ENCODE results near the gene ADIRF. TPM values are rescaled to one million over a fixed set of nuclear protein-coding genes. Genes with fewer than 3 reads are reported as not detected.

The ADIRF gene
- total RNA-seq, 1 donor from 2014 or later: 882 TPM

DNA sequence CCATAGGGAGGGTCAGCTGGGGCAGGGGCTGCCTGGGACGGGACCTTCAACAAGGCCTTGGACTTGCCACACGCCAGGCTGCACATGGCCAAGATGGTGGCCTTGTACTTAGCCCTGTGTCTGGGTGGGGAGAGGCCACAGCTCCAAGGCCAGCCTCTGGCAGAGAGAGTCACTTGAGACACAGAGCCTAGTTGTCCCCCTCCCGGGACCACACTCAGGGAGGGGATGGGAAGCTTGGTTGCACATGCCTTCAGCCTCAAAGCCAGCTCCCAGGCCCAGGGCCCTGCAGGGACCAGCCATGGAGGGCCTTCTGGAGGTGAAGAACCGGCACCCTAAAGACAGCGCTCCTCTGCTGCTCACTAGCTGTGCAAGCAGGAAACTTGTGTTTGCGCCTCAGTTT is 27.6 kb upstream of the ADIRF start:
- intact Hi-C loops (cut with DNase I): loop anchor here (5.0 kb wide), 1 partner anchor 117 kb away; no protein-coding TSS in a partner anchor
- no peak overlapping the region for H3K4me3 ChIP-seq

DNA sequence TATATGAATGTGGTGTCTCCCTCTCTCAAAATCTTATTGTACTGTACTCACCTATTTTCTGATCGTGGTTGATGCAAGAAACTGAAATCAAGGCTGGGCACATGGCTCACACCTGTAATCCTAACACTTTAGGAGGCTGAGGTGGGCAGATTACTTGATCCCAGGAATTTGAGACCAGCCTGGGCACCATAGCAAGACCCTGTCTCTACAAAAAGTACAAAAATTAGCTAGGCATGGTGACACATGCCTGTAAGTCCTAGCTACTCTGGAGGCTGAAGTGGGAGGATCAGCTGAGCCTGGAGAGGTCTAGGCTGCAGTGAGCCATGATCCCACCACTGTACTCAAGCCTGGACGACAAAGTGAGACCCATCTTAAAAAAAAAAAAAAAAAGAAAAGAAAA is 26.9 kb upstream of the ADIRF start:
- TF ChIP-seq, protein P1, sequence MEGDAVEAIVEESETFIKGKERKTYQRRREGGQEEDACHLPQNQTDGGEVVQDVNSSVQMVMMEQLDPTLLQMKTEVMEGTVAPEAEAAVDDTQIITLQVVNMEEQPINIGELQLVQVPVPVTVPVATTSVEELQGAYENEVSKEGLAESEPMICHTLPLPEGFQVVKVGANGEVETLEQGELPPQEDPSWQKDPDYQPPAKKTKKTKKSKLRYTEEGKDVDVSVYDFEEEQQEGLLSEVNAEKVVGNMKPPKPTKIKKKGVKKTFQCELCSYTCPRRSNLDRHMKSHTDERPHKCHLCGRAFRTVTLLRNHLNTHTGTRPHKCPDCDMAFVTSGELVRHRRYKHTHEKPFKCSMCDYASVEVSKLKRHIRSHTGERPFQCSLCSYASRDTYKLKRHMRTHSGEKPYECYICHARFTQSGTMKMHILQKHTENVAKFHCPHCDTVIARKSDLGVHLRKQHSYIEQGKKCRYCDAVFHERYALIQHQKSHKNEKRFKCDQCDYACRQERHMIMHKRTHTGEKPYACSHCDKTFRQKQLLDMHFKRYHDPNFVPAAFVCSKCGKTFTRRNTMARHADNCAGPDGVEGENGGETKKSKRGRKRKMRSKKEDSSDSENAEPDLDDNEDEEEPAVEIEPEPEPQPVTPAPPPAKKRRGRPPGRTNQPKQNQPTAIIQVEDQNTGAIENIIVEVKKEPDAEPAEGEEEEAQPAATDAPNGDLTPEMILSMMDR (IDR thresholded peaks at IDR 0.05): no peak
- H3K9me3 ChIP-seq: no peaks in the 10 kb centered on the region
- H3K27ac ChIP-seq: no peak overlapping the region
- no peaks in the 10 kb centered on the region for H3K27me3 ChIP-seq
- peak in 1 of 2 donors; percentile 31 for DNase-seq (ENCODE audit: low spot score in 2 of 2)
- H3K36me3 ChIP-seq: peaks cover 0 to 3% of the 10 kb centered on the region in 2 donors
- intact Hi-C loops (cut with DNase I): loop anchor here (5.0 kb wide), 1 partner anchor 116 kb away; no protein-coding TSS in a partner anchor
- H3K4me1 ChIP-seq: peaks cover 7 to 31% of the 10 kb centered on the region in 2 donors
- H3K4me3 ChIP-seq: no peak overlapping the region

More for the DNA sequence above, 27.6 kb upstream of the ADIRF start:
- Histone ChIP-seq H3K36me3 (peaks cover 0 to 5% of the 10 kb centered on the region in 2 donors), H3K27me3 (no peaks in the 10 kb centered on the region), H3K9me3 (no peaks in the 10 kb centered on the region), H3K4me1 (peaks cover 4 to 24% of the 10 kb centered on the region in 2 donors), H3K27ac (no peak overlapping the region)
- TF ChIP-seq, protein P1 (IDR thresholded peaks at IDR 0.05): no peak
- DNase-seq (ENCODE audit: low spot score in 2 of 2): peak in 1 of 2 donors; percentile 59

DNA sequence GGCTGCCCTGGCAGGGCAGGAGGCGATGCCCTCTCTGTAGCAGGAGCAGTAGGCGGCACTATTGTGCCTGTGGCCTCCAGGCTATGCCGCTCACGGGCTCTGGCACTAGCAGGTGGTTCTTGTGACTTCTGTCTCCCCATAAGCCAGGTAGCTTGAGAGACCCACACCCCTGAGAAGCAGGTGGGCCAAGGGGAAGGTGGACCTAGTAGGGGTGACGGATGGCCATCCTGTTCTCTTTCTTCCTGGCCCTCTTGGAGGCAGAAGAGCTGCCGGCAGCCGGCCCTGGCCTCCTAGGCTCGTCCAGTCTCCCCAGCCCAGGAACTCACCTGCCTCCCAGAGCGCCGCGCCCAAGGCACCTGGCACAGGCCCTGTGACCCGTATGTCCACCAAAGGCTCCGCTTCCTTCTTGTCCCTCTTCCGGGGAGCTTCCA is 26.3 kb upstream of the ADIRF start:
- H3K4me1 ChIP-seq: peaks cover 7 to 32% of the 10 kb centered on the region in 2 donors
- no peaks in the 10 kb centered on the region for H3K27me3 ChIP-seq
- no peaks in the 10 kb centered on the region for H3K36me3 ChIP-seq
- DNase-seq (ENCODE audit: low spot score in 2 of 2): peak in 1 of 2 donors; percentile 60
- TF ChIP-seq, protein P1 (IDR thresholded peaks at IDR 0.05): no peak
- no peaks in the 10 kb centered on the region for H3K9me3 ChIP-seq
- H3K4me3 ChIP-seq: peak overlapping the region in 1 of 2 donors; percentile 39
- no peak overlapping the region for H3K27ac ChIP-seq
- intact Hi-C loops (cut with DNase I): loop anchor here (5.0 kb wide), 1 partner anchor 115 kb away; no protein-coding TSS in a partner anchor

DNA sequence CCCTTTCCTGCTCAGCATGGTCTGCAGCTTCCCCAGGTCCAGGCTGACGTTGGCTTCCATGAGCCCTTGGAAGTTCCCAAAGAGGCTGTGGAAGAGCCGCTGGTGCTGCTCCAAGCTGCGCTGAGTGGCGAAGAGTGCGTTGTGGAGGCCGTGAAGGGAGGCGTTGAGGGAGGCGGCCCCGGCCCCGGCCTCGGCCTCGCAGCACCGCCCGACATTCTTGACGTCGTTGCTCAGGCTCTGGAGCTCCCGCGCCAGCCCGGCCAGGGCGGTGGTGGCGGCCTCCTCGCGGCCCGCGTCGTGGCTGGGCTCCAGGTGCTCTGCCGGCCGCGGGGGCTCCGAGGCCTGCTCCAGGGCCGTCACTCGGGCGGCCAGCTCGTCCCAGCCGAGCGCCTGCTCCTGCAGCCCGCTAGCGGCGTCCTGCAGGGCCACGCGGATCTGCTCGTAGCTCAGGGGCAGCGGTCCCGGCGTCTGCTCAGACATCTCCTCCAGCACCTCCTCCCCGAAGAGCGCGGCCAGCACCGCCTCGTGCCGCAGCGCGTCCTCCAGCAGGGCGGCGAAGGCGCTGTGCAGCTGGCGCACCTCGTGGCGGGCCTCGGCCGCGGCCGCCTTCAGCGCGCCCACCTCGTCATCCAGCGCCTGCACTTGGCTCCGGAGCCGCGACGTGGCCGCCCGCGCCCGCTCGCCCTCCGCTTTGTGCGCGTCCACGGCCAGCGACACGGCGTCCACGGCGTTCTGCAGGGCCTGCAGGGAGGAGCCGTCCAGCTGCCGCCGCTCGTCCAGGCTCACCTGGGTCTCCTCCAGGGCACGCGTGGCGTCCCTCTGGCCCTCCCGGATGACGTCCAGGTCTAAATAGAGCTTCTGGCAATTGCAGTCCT is 25.6 kb upstream of the ADIRF start:
- Histone ChIP-seq H3K4me1 (peaks cover 7 to 32% of the 10 kb centered on the region in 2 donors), H3K4me3 (peak overlapping the region in 1 of 2 donors; percentile 39), H3K27me3 (no peaks in the 10 kb centered on the region), H3K9me3 (no peaks in the 10 kb centered on the region), H3K27ac (no peak overlapping the region), H3K36me3 (no peaks in the 10 kb centered on the region)
- peak in 1 of 2 donors; percentile 67 for DNase-seq (ENCODE audit: low spot score in 2 of 2)
- intact Hi-C loops (cut with DNase I): loop anchor here (5.0 kb wide), 1 partner anchor 115 kb away; no protein-coding TSS in a partner anchor
- TF ChIP-seq, protein P1 (IDR thresholded peaks at IDR 0.05): no peak

DNA sequence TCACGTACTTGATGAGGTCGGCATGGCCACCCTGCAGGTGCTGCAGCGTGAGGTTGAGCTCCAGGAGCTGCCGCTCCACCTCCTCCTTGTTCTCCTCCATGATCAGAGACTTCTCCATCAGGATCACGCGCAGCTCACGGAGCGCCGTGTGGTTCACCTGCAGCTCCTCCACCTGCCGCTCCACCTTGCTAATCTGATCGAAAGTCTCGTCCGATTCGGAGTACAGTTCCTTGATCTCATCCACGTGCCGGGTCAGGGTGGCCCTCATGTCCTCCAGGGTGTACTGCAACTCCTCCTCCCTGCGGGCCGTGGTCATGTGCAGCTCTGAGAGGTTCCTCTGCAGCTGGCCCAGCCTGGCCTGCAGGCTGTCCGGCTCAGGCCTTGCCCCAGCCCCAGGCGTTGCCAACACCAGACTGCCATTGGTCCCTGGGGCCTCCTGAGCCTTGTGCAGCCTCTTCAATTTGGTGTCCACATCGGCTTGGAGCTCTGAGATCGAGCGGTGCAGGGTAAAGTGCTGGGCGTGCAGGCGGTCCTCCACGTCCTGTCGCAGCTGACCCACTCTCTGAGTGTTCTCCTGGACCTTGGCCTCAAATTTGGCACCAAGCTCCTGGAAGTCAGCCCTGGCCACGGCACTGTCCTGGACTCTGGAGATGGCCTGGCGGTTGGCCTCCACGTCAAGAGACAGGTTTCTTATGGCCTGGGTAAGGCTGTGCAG is 24.8 kb upstream of the ADIRF start:
- Histone ChIP-seq H3K27ac (no peak overlapping the region), H3K9me3 (no peaks in the 10 kb centered on the region), H3K4me3 (no peak overlapping the region), H3K27me3 (no peaks in the 10 kb centered on the region), H3K36me3 (no peaks in the 10 kb centered on the region), H3K4me1 (peaks cover 7 to 29% of the 10 kb centered on the region in 2 donors)
- intact Hi-C loops (cut with DNase I): loop anchor here (5.0 kb wide), 1 partner anchor 114 kb away; no protein-coding TSS in a partner anchor
- DNase-seq (ENCODE audit: low spot score in 2 of 2): peak in 1 of 2 donors; percentile 61
- TF ChIP-seq, protein P1 (IDR thresholded peaks at IDR 0.05): no peak
